Hepatocyte (in vitro differentiated cells): ENCODE results near the gene RAPGEF6.

Experiments
- CTCF ChIP-seq: fragments of 200-600 bp; sonication (generic); IDR thresholded peaks from 2 replicates; pipeline ENCODE4 v1.5.1; 2016; ENCODE audit warnings: antibody characterized with exemption, mild to moderate bottlenecking; ENCODE audit not compliant: poor library complexity
- EZH2 ChIP-seq: fragments of 200-600 bp; sonication (generic); IDR thresholded peaks from 2 replicates; pipeline ENCODE4 v1.6.1; 2016; ENCODE audit warnings: antibody characterized with exemption, mild to moderate bottlenecking, borderline replicate concordance

GRCh38 chr5:131587541-131587940 lies 47.5 kb downstream of the RAPGEF6 start:
- TF ChIP-seq CTCF (no peak), EZH2 (no peak)
